Measurements from ENCODE around the gene NDUFAF8. TPM values are rescaled to one million over a fixed set of nuclear protein-coding genes. Genes with fewer than 3 reads are reported as not detected.
A peak's percentile ranks its signal among the peaks of the same experiment; 100 is the strongest.

NDUFAF8 gene
- polyA plus RNA-seq, 2 of the 4 experiments (the other 2 are of a cell fraction) = 179 to 308 TPM

DNA sequence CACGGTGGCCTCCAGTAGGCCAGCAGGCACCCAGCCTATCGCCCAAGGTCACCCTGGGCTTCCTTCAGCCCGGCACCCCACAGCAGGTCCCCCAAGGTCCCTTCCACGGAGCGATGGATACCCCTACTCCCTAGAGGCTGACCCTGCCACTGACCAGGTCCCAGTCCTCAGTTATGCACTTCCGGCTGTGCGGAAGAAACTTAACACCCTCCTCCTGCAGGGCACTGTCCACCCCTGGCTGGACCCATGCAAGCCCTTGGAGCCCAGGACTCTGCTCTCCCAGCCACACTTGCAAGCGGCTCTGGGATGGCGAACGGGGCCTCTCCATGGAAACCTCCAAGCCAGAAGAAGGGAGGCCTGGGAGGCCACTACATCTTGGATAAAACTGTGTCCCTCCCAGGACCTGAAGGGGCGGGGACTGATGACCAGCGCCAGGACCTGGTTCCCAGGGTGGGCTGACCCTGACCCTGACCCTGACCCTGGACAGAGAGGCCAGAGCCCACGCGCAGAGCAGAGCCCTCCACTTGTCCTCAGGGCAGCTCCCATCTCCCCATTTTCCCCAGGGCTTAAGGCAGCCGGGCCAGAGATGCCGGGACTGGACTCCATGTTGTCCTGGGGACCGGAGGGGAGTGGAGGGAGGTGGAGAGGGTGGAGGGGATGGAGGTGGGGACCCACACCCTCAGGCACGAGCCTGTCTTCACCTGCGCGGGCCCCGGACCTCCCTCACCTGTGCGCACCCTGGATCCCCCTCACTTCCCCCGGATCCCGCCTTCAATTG, 17.1 kb upstream of the NDUFAF8 start:
- H3K4me1 ChIP-seq = peaks cover 9% of the 10 kb centered on the region
- no peak for FAIRE-seq
- H3K4me2 ChIP-seq = peak overlapping the region; percentile 98
- TF ChIP-seq POLR2AphosphoS2 (conservative IDR thresholded peaks at IDR 0.05; ENCODE audit: low read length) (no peak), PBX3 (IDR thresholded peaks at IDR 0.05) (no peak), CHD2 (IDR thresholded peaks at IDR 0.05; ENCODE audit: low read length, partially characterized antibody) (no peak), SREBF2 (IDR thresholded peaks at IDR 0.05) (no peak), TFCP2L1 (CRISPR knock-in tag; IDR thresholded peaks at IDR 0.05) (no peak), SMC3 (IDR thresholded peaks at IDR 0.05) (no peak), RFX5 (IDR thresholded peaks at IDR 0.05) (no peak), CBX2 (IDR thresholded peaks at IDR 0.05; ENCODE audit: borderline replicate concordance, low read depth) (no peak), KDM5A (IDR thresholded peaks at IDR 0.05) (no peak), JUNB (IDR thresholded peaks at IDR 0.05) (no peak), HEYL (CRISPR knock-in tag; IDR thresholded peaks at IDR 0.05) (no peak), GATA3 (IDR thresholded peaks at IDR 0.05; ENCODE audit: borderline replicate concordance) (no peak), EHF (CRISPR knock-in tag; IDR thresholded peaks at IDR 0.05) (no peak), ZFP36 (IDR thresholded peaks at IDR 0.05; ENCODE audit: borderline replicate concordance, partially characterized antibody) (no peak), FOSL2 (IDR thresholded peaks at IDR 0.05) (no peak), FOSL2 (CRISPR knock-in tag; IDR thresholded peaks at IDR 0.05) (no peak), E2F6 (IDR thresholded peaks at IDR 0.05; ENCODE audit: borderline replicate concordance, low read depth) (no peak)
- TF ChIP-seq, protein P1, sequence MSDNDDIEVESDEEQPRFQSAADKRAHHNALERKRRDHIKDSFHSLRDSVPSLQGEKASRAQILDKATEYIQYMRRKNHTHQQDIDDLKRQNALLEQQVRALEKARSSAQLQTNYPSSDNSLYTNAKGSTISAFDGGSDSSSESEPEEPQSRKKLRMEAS (IDR thresholded peaks at IDR 0.05) = no peak
- DNase-seq (ENCODE audit: low read depth in 1 of 2, low spot score in 1 of 2) = no peak
- peak overlapping the region; percentile 70 to 88 for H3K27ac ChIP-seq
- ATAC-seq = peak; percentile 13 to 38; a peak in 5 of 6 replicates
- H3K9me3 ChIP-seq = peaks cover 4% of the 10 kb centered on the region; the same call in 2 of the 3 replicates
- 46% methylated on average over 22 of the region's 24 CpGs for WGBS (ENCODE audit: missing lambda C conversion rate)
- POLR2A ChIA-PET = interaction anchor here (1.0 to 1.2 kb wide), 5 partner anchors 17 to 186 kb away, joined by 3 to 23 read pairs (median 4); partner anchors contain the start of genes BAHCC1, BAIAP2, NDUFAF8 and TEPSIN
- CTCF ChIA-PET = interaction anchor here (1.0 to 4.4 kb wide), 6 partner anchors 9 to 79 kb away, joined by 3 to 19 read pairs (median 7); no protein-coding TSS in a partner anchor
- H3K4me3 ChIP-seq = peak overlapping the region; percentile 79

DNA sequence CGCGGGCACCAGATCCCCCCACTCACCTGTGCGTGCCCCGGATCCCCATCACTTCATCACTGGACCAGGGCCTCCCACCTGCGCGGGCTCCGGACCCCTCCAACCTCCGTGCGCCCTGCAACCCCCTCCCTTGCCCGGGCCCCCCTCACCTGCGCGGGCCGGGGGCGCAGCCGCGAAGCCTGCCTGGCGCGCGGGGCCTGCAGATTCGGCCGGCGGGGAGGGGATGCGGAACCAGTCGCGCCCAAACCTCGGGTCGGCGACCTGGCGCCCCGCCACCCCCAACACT, 16.6 kb upstream of the NDUFAF8 start:
- WGBS (ENCODE audit: missing lambda C conversion rate) = no CpG with 5 or more reads among the region's 30 CpGs
- TF ChIP-seq, protein P2, sequence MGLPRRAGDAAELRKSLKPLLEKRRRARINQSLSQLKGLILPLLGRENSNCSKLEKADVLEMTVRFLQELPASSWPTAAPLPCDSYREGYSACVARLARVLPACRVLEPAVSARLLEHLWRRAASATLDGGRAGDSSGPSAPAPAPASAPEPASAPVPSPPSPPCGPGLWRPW (IDR thresholded peaks at IDR 0.05) = no peak
- peak; percentile 79; the same call in 1 of the 2 replicates for TF ChIP-seq PHF8 (IDR thresholded peaks at IDR 0.05; ENCODE audit: borderline replicate concordance, low read depth)
- CTCF ChIA-PET = interaction anchor here (0.7 to 2.5 kb wide), 4 partner anchors 12 to 80 kb away, joined by 3 to 11 read pairs (median 3); no protein-coding TSS in a partner anchor
- DNase-seq (ENCODE audit: low read depth in 1 of 2, low spot score in 1 of 2) (no peak), ATAC-seq (peak in 1 of 2 experiments; percentile 2; a peak in 2 of 6 replicates), FAIRE-seq (no peak)
- POLR2A ChIA-PET = interaction anchor here (1.0 to 1.2 kb wide), 6 partner anchors 16 to 190 kb away, joined by 3 to 23 read pairs (median 4); partner anchors contain the start of genes BAHCC1, BAIAP2, NDUFAF8 and TEPSIN
- H3K27ac ChIP-seq = peak overlapping the region; percentile 70 to 88
- peaks cover 8% of the 10 kb centered on the region; the same call in 2 of the 3 replicates for H3K9me3 ChIP-seq
- H3K4me1 ChIP-seq = peaks cover 9% of the 10 kb centered on the region
- H3K4me3 ChIP-seq = peak overlapping the region; percentile 79
- peak overlapping the region; percentile 98 for H3K4me2 ChIP-seq
